Psoas muscle (tissue), 8 donors: Measurements from ENCODE around the gene CDKN1A. TPM values are rescaled to one million over a fixed set of nuclear protein-coding genes. Genes with fewer than 3 reads are reported as not detected.

Experiments used
- ATAC-seq, 4 donors: fragments of 200-7000 bp; cut with Tn5 transposase; one replicate each; pipeline ENCODE4 v1.9.1; 2020; ENCODE audit warnings: moderate library complexity in 3 of 4, mild to moderate bottlenecking in 2 of 4
- DNase-seq, 2 donors: peaks; one replicate each; pipeline ENCODE4 v3.0.0-alpha.2; 2020
- H3K27ac ChIP-seq: fragments of 200-600 bp; one replicate; pipeline ENCODE4 v1.8.0; 2022
- H3K27me3 ChIP-seq, 3 donors: fragments of 200-600 bp in 1 of 3; one replicate each; pipeline versions ENCODE4 v1.6.1 to v1.8.0; 2013 to 2022; ENCODE audit warnings: low read length in 2 of 3, mild to moderate bottlenecking in 2 of 3, moderate library complexity in 1 of 3; ENCODE audit not compliant: insufficient read depth in 3 of 3
- H3K36me3 ChIP-seq, 2 donors: fragments of 200-600 bp in 1 of 2; one replicate each; pipeline versions ENCODE4 v1.6.1 to v1.8.0; 2013 to 2022; ENCODE audit warnings: low read depth in 1 of 2, mild to moderate bottlenecking in 1 of 2, moderate library complexity in 1 of 2; ENCODE audit not compliant: insufficient read depth in 1 of 2
- H3K4me1 ChIP-seq: fragments of 200-600 bp; one replicate; pipeline ENCODE4 v1.8.0; 2022
- H3K4me3 ChIP-seq: fragments of 200-600 bp; one replicate; pipeline ENCODE4 v1.8.0; 2022; ENCODE audit warnings: mild to moderate bottlenecking
- H3K9me3 ChIP-seq: fragments of 200-600 bp; one replicate; pipeline ENCODE4 v1.8.0; 2022
- WGBS, 3 donors: extraction: QIAGEN DNeasy Blood & Tissue Kit; methylation state at CpG; one replicate each; pipeline versions ENCODE4 v1.1.6 to v1.1.7; 2013; 5-methylcytosine and 5-hydroxymethylcytosine counted together
- intact Hi-C, 2 donors: fragments of 100-400 bp; cut with DNase I; formaldehyde crosslinking; loops; one replicate each; pipeline versions ENCODE4 v1.11.0 to v1.14.2; 2022
- polyA plus RNA-seq, 3 donors: library from polyadenylated mRNA; stranded (reverse); fragments of 200-250 nt; gene quantifications; one replicate each; pipeline ENCODE4 v1.2.3, GENCODE V29; 2013
- total RNA-seq, 4 donors: library from RNA; stranded (reverse); fragmentation: NEBNext Ultra II Directional in 2 of 4; extraction: Animal tissue kit (Norgen Biotek cat#: 25700) in 2 of 4; gene quantifications; one replicate each; pipeline versions ENCODE4 v1.2.1 to v1.2.4, GENCODE V29; 2021 to 2023
- TF ChIP-seq, protein P1 (sequence below): fragments of 200-600 bp; IDR thresholded peaks from one replicate; pipeline ENCODE4 v1.8.0; 2022; ENCODE audit warnings: antibody characterized with exemption
- donor health status: healthy with polysubstance abuse.
- donor health status: DM: no; HTN: no; CAD: no; lungs with moderate emphysema.
- donor health status: Bipolar disorder and iron deficiency.
- donor health status: healthy.
- donor health status: DM: yes; HTN: yes; CAD: no.
- donor health status: DM: no; HTN: no; CAD: no.
- donor health status: DM: no; HTN: no; CAD: no.
- donor health status: DM: yes; HTN: yes; CAD: no.

Gene CDKN1A
- total and polyA plus RNA-seq, 7 donors, result 39.2 to 666 (median 159) TPM

- intact Hi-C loops, result loop anchor here in 1 of 2 donors (5.0 kb wide), 1 partner anchor 106 kb away; no protein-coding TSS in a partner anchor
- DNase-seq, result peak in 1 of 2 donors; percentile 44
- Histone ChIP-seq H3K27ac (no peak overlapping the region), H3K36me3 (no peaks in the 10 kb centered on the region), H3K9me3 (no peaks in the 10 kb centered on the region), H3K27me3 (no peaks in the 10 kb centered on the region), H3K4me3 (no peak overlapping the region), H3K4me1 (no peaks in the 10 kb centered on the region)
- no peak for ATAC-seq
- TF ChIP-seq, protein P1, sequence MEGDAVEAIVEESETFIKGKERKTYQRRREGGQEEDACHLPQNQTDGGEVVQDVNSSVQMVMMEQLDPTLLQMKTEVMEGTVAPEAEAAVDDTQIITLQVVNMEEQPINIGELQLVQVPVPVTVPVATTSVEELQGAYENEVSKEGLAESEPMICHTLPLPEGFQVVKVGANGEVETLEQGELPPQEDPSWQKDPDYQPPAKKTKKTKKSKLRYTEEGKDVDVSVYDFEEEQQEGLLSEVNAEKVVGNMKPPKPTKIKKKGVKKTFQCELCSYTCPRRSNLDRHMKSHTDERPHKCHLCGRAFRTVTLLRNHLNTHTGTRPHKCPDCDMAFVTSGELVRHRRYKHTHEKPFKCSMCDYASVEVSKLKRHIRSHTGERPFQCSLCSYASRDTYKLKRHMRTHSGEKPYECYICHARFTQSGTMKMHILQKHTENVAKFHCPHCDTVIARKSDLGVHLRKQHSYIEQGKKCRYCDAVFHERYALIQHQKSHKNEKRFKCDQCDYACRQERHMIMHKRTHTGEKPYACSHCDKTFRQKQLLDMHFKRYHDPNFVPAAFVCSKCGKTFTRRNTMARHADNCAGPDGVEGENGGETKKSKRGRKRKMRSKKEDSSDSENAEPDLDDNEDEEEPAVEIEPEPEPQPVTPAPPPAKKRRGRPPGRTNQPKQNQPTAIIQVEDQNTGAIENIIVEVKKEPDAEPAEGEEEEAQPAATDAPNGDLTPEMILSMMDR, result no peak
- WGBS, 3 donors, result 71 to 73% (median 73%) methylated on average over 9 to 11 of the region's 11 CpGs
Observed at GRCh38 chr6:36728289-36729160, 50.0 kb downstream of the CDKN1A start.

- no peaks in the 10 kb centered on the region for H3K36me3 ChIP-seq
- no peak overlapping the region for H3K4me3 ChIP-seq
- TF ChIP-seq, protein P1, result no peak
- intact Hi-C loops, result loop anchor here in 1 of 2 donors (5.0 kb wide), 1 partner anchor 107 kb away; no protein-coding TSS in a partner anchor
- WGBS, 3 donors, result 28 to 38% (median 35%) methylated on average over 3 of the region's 3 CpGs
- H3K27me3 ChIP-seq, result no peaks in the 10 kb centered on the region
- no peaks in the 10 kb centered on the region for H3K9me3 ChIP-seq
- H3K27ac ChIP-seq, result no peak overlapping the region
- ATAC-seq, result no peak
- H3K4me1 ChIP-seq, result no peaks in the 10 kb centered on the region
- no peak for DNase-seq
Observed at GRCh38 chr6:36729161-36729524, 50.6 kb downstream of the CDKN1A start.

DNA sequence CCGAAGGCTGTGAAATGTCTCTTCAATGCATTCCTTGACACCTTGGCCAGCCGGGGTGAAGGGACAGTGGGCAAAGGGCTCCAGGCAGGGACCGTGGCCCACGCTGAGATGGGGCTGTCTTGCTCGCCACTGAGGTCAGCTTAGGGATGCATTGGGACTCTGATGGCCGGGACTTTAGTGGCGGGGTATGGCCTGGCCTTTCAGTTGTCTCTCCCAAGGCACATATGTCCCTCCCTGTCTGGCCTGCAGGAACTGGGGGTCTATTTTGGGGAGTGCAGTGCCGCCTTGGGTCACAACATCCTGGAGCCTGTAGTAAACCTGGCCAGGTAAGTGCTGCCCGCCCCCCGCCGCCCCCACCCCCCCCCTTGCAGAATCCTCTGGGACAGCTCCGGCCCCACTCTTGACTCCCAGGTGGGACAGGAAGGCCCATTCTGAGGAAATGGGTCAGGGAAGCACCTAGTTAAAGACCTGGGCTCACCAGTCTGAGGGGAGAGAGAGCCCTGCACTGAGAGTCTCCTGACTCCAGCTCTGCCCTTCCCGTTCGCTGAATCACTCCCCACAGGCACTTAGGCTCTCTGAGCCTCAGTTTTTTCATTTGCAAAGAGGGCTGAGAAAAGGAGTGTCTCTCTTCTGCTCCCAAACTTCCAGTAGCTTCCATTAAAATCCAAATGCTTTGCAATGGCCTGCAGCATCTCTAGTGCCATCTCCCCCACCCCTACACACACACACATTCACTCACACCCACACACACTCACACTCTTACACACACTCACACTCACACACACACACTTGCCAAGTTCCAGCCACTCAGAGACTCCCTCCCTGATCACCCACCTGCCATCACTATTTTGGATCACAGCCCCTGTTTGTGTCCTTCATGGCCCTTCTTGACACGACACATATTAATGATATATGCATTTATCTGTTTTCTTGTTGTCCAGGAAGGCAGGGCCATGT, 52.2 kb downstream of the CDKN1A start:
- H3K27ac ChIP-seq, result no peak overlapping the region
- intact Hi-C loops, result no loop called here
- TF ChIP-seq, protein P1, result no peak
- no peaks in the 10 kb centered on the region for H3K9me3 ChIP-seq
- no peak overlapping the region for H3K4me3 ChIP-seq
- no peaks in the 10 kb centered on the region for H3K36me3 ChIP-seq
- DNase-seq, result peak in 1 of 2 donors; percentile 34
- no peaks in the 10 kb centered on the region for H3K27me3 ChIP-seq
- WGBS, 3 donors, result 87 to 90% (median 89%) methylated on average over 15 of the region's 15 CpGs
- ATAC-seq, result no peak
- peaks cover 6% of the 10 kb centered on the region for H3K4me1 ChIP-seq

DNA sequence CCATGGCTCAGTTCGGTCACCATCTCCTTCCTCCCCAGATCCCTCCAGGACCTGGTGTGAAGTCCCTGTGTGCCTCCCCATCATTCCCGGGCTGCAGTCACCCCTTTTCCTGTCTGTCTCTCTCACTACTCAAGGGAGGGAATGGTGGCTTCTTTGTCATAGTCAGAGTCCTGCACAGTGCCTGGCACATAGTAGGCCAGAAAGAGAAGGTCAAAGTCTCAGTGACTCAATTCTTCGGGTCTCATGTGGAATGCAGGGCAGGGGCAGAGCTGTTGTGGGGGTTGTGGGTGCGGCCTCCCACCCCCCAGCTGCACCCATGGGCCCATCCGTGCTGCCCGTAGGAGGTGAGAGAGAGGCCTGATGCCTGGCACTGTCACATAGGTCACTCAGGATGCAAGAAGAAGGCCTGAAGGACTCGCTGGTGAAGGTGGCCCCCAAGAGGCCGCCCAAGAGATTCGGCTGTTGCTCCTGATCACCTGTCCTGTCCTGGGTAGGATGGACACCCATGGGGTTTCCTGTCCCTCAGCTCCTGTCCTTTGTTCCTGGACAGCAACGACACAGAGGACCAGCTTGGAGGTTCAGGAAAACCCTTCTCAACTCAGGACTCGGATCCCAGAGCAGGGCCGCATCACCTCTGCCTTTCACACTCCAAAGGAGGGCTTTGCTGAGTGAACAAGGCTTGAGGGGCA, 53.3 kb downstream of the CDKN1A start:
- Histone ChIP-seq H3K4me3 (no peak overlapping the region), H3K9me3 (no peaks in the 10 kb centered on the region), H3K27ac (no peak overlapping the region), H3K27me3 (no peaks in the 10 kb centered on the region), H3K4me1 (peaks cover 7% of the 10 kb centered on the region), H3K36me3 (no peaks in the 10 kb centered on the region)
- TF ChIP-seq, protein P1, result no peak
- DNase-seq (peak in 1 of 2 donors; percentile 31), ATAC-seq (no peak)
- WGBS, 3 donors, result 89 to 90% (median 89%) methylated on average over 12 of the region's 12 CpGs
- intact Hi-C loops, result no loop called here
